ENCODE results near the gene TMEM165.

Gene TMEM165

GRCh38 chr4:55416176-55416575, 20.4 kb downstream of the TMEM165 start:
- Histone ChIP-seq H4K20me1 (ENCODE audit: insufficient read depth, low read length, poor library complexity, severe bottlenecking) (peaks cover 27% of the 10 kb centered on the region), H3K9ac (ENCODE audit: low read depth, low read length, poor library complexity, severe bottlenecking) (no peak overlapping the region), H3K36me3 (ENCODE audit: insufficient read depth, low read length) (peaks cover 65% of the 10 kb centered on the region; the same call in 1 of the 2 replicates), H3K27me3 (ENCODE audit: insufficient read depth, low read length, poor library complexity, severe bottlenecking) (no peaks in the 10 kb centered on the region), H3K4me2 (ENCODE audit: low read depth, low read length, poor library complexity, severe bottlenecking) (no peak overlapping the region), H3F3A (ENCODE audit: low read depth) (no peaks in the 10 kb centered on the region), H3K4me1 (ENCODE audit: insufficient read depth, low read length, poor library complexity, severe bottlenecking) (no peaks in the 10 kb centered on the region), H3K9me2 (replicated peaks; ENCODE audit: low read depth, low read length) (no peaks in the 10 kb centered on the region), H3K9me3 (ENCODE audit: insufficient read depth, low read depth, low read length) (no peaks in the 10 kb centered on the region), H2AFZ (ENCODE audit: low read length) (no peak overlapping the region), H3K4me3 (ENCODE audit: low read length, poor library complexity, severe bottlenecking) (no peak overlapping the region), H3K79me2 (ENCODE audit: insufficient read depth, low read length) (peaks cover 33% of the 10 kb centered on the region)
- TF ChIP-seq, protein P1, sequence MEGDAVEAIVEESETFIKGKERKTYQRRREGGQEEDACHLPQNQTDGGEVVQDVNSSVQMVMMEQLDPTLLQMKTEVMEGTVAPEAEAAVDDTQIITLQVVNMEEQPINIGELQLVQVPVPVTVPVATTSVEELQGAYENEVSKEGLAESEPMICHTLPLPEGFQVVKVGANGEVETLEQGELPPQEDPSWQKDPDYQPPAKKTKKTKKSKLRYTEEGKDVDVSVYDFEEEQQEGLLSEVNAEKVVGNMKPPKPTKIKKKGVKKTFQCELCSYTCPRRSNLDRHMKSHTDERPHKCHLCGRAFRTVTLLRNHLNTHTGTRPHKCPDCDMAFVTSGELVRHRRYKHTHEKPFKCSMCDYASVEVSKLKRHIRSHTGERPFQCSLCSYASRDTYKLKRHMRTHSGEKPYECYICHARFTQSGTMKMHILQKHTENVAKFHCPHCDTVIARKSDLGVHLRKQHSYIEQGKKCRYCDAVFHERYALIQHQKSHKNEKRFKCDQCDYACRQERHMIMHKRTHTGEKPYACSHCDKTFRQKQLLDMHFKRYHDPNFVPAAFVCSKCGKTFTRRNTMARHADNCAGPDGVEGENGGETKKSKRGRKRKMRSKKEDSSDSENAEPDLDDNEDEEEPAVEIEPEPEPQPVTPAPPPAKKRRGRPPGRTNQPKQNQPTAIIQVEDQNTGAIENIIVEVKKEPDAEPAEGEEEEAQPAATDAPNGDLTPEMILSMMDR (conservative IDR thresholded peaks at IDR 0.05; ENCODE audit: low read length) = no peak
- no peak for TF ChIP-seq EZH2phosphoT487 (IDR thresholded peaks at IDR 0.05; ENCODE audit: borderline replicate concordance)

GRCh38 chr4:55424791-55425190, 29.0 kb downstream of the TMEM165 start:
- H3K36me3 ChIP-seq (ENCODE audit: insufficient read depth, low read length) = peaks cover 91% of the 10 kb centered on the region
- no peak overlapping the region for H3K4me3 ChIP-seq (ENCODE audit: low read length, poor library complexity, severe bottlenecking)
- no peaks in the 10 kb centered on the region for H3K9me3 ChIP-seq (ENCODE audit: insufficient read depth, low read depth, low read length)
- H3K79me2 ChIP-seq (ENCODE audit: insufficient read depth, low read length) = no peaks in the 10 kb centered on the region
- no peaks in the 10 kb centered on the region for H3K4me1 ChIP-seq (ENCODE audit: insufficient read depth, low read length, poor library complexity, severe bottlenecking)
- H3K27me3 ChIP-seq (ENCODE audit: insufficient read depth, low read length, poor library complexity, severe bottlenecking) = no peaks in the 10 kb centered on the region
- TF ChIP-seq, protein P1 (conservative IDR thresholded peaks at IDR 0.05; ENCODE audit: low read length) = no peak
- no peak for TF ChIP-seq EZH2phosphoT487 (IDR thresholded peaks at IDR 0.05; ENCODE audit: borderline replicate concordance)
- no peak overlapping the region for H3K9ac ChIP-seq (ENCODE audit: low read depth, low read length, poor library complexity, severe bottlenecking)
- H3K9me2 ChIP-seq (replicated peaks; ENCODE audit: low read depth, low read length) = no peaks in the 10 kb centered on the region
- no peak overlapping the region for H3K4me2 ChIP-seq (ENCODE audit: low read depth, low read length, poor library complexity, severe bottlenecking)
- peaks cover 3% of the 10 kb centered on the region for H4K20me1 ChIP-seq (ENCODE audit: insufficient read depth, low read length, poor library complexity, severe bottlenecking)
- no peak overlapping the region for H2AFZ ChIP-seq (ENCODE audit: low read length)
- no peaks in the 10 kb centered on the region for H3F3A ChIP-seq (ENCODE audit: low read depth)

- H3K36me3 ChIP-seq (ENCODE audit: insufficient read depth, low read length) = peaks cover 56% of the 10 kb centered on the region
These were observed 36.1 kb downstream of the TMEM165 start for GRCh38 chr4:55431710-55432336.

More at GRCh38 chr4:55431710-55432336, 36.1 kb downstream of the TMEM165 start:
- no peaks in the 10 kb centered on the region for H4K20me1 ChIP-seq (ENCODE audit: insufficient read depth, low read length, poor library complexity, severe bottlenecking)
- H3K4me2 ChIP-seq (ENCODE audit: low read depth, low read length, poor library complexity, severe bottlenecking) = no peak overlapping the region
- H3K9ac ChIP-seq (ENCODE audit: low read depth, low read length, poor library complexity, severe bottlenecking) = no peak overlapping the region
- no peaks in the 10 kb centered on the region for H3F3A ChIP-seq (ENCODE audit: low read depth)
- no peak overlapping the region for H3K4me3 ChIP-seq (ENCODE audit: low read length, poor library complexity, severe bottlenecking)
- H3K79me2 ChIP-seq (ENCODE audit: insufficient read depth, low read length) = no peaks in the 10 kb centered on the region
- TF ChIP-seq, protein P1 (conservative IDR thresholded peaks at IDR 0.05; ENCODE audit: low read length) = no peak
- no peak for TF ChIP-seq EZH2phosphoT487 (IDR thresholded peaks at IDR 0.05; ENCODE audit: borderline replicate concordance)
- no peaks in the 10 kb centered on the region for H3K9me3 ChIP-seq (ENCODE audit: insufficient read depth, low read depth, low read length)
- H3K27me3 ChIP-seq (ENCODE audit: insufficient read depth, low read length, poor library complexity, severe bottlenecking) = no peaks in the 10 kb centered on the region
- H3K4me1 ChIP-seq (ENCODE audit: insufficient read depth, low read length, poor library complexity, severe bottlenecking) = peaks cover 10% of the 10 kb centered on the region
- no peaks in the 10 kb centered on the region for H3K9me2 ChIP-seq (replicated peaks; ENCODE audit: low read depth, low read length)
- no peak overlapping the region for H2AFZ ChIP-seq (ENCODE audit: low read length)
